ENCODE results near the gene OSBPL5. TPM values are rescaled to one million over a fixed set of nuclear protein-coding genes. Genes with fewer than 3 reads are reported as not detected.

The OSBPL5 gene
- total and polyA plus RNA-seq, 2 donors (not counting 1 experiment from before 2014, with no cell fraction given) = 12.4 to 49.0 TPM

GRCh38 chr11:3083321-3083720 lies 81.8 kb downstream of the OSBPL5 start:
- DNase-seq (ENCODE audit: low read depth in 2 of 2) = no peak
- Histone ChIP-seq H3K36me3 (ENCODE audit: control insufficient read depth, insufficient read depth, low read length) (peaks cover 4% of the 10 kb centered on the region), H3K9ac (ENCODE audit: insufficient read depth, low read length) (no peak overlapping the region), H3K4me1 (ENCODE audit: control insufficient read depth, extremely low read depth, insufficient read depth, low read length) (no peaks in the 10 kb centered on the region), H4K20me1 (ENCODE audit: control insufficient read depth, extremely low read depth, insufficient read depth, low read length) (no peaks in the 10 kb centered on the region), H3K27me3 (ENCODE audit: control insufficient read depth, insufficient read depth, low read length) (no peaks in the 10 kb centered on the region), H3K4me2 (ENCODE audit: extremely low read depth, insufficient read depth, low read length) (no peak overlapping the region), H3K79me2 (ENCODE audit: control insufficient read depth, insufficient read depth, low read length) (no peaks in the 10 kb centered on the region), H2AFZ (ENCODE audit: low read length) (no peak overlapping the region), H3K27ac (ENCODE audit: insufficient read depth, low read length) (no peak overlapping the region), H3K4me3 (replicated peaks in 1 of 4; ENCODE audit: control extremely low read depth in 1 of 4, insufficient read depth in 1 of 4, low read depth in 3 of 4, low read length in 4 of 4) (no peak overlapping the region), H3K9me3 (ENCODE audit: control insufficient read depth, insufficient read depth, low read depth, low read length) (no peaks in the 10 kb centered on the region)
- no peak for TF ChIP-seq EZH2 (IDR thresholded peaks at IDR 0.05; ENCODE audit: low read length, missing control alignments)
- TF ChIP-seq, protein P1, sequence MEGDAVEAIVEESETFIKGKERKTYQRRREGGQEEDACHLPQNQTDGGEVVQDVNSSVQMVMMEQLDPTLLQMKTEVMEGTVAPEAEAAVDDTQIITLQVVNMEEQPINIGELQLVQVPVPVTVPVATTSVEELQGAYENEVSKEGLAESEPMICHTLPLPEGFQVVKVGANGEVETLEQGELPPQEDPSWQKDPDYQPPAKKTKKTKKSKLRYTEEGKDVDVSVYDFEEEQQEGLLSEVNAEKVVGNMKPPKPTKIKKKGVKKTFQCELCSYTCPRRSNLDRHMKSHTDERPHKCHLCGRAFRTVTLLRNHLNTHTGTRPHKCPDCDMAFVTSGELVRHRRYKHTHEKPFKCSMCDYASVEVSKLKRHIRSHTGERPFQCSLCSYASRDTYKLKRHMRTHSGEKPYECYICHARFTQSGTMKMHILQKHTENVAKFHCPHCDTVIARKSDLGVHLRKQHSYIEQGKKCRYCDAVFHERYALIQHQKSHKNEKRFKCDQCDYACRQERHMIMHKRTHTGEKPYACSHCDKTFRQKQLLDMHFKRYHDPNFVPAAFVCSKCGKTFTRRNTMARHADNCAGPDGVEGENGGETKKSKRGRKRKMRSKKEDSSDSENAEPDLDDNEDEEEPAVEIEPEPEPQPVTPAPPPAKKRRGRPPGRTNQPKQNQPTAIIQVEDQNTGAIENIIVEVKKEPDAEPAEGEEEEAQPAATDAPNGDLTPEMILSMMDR (conservative IDR thresholded peaks at IDR 0.05 in 1 of 2, IDR thresholded peaks at IDR 0.05 in 1 of 2; ENCODE audit: low read depth in 1 of 2, low read length in 2 of 2) = no peak

DNA sequence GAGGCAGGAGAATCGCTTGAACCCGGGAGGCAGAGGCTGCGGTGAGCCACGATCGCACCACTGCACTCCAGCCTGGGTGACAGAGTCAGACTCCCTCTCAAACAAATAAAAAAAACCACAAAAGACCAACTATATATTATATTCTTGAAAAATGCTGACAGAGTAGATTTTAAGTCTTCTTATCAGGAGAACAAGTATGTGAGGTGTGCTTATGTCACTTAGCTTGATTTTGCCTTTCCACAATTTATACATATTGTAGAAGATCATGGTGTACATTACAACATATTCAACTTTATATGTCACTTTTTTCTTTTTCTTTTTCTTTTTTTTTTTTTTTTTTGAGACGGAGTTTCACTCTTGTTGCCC lies 83.7 kb downstream of the OSBPL5 start:
- DNase-seq (ENCODE audit: low read depth in 2 of 2) = no peak
- H3K27ac ChIP-seq (ENCODE audit: insufficient read depth, low read length) = no peak overlapping the region
- H4K20me1 ChIP-seq (ENCODE audit: control insufficient read depth, extremely low read depth, insufficient read depth, low read length) = no peaks in the 10 kb centered on the region
- no peak overlapping the region for H2AFZ ChIP-seq (ENCODE audit: low read length)
- no peak overlapping the region for H3K4me3 ChIP-seq (replicated peaks in 1 of 4; ENCODE audit: control extremely low read depth in 1 of 4, insufficient read depth in 1 of 4, low read depth in 3 of 4, low read length in 4 of 4)
- H3K4me2 ChIP-seq (ENCODE audit: extremely low read depth, insufficient read depth, low read length) = no peak overlapping the region
- no peaks in the 10 kb centered on the region for H3K9me3 ChIP-seq (ENCODE audit: control insufficient read depth, insufficient read depth, low read depth, low read length)
- no peak for TF ChIP-seq EZH2 (IDR thresholded peaks at IDR 0.05; ENCODE audit: low read length, missing control alignments)
- H3K9ac ChIP-seq (ENCODE audit: insufficient read depth, low read length) = no peak overlapping the region
- H3K4me1 ChIP-seq (ENCODE audit: control insufficient read depth, extremely low read depth, insufficient read depth, low read length) = no peaks in the 10 kb centered on the region
- no peaks in the 10 kb centered on the region for H3K36me3 ChIP-seq (ENCODE audit: control insufficient read depth, insufficient read depth, low read length)
- no peaks in the 10 kb centered on the region for H3K27me3 ChIP-seq (ENCODE audit: control insufficient read depth, insufficient read depth, low read length)
- no peaks in the 10 kb centered on the region for H3K79me2 ChIP-seq (ENCODE audit: control insufficient read depth, insufficient read depth, low read length)

DNA sequence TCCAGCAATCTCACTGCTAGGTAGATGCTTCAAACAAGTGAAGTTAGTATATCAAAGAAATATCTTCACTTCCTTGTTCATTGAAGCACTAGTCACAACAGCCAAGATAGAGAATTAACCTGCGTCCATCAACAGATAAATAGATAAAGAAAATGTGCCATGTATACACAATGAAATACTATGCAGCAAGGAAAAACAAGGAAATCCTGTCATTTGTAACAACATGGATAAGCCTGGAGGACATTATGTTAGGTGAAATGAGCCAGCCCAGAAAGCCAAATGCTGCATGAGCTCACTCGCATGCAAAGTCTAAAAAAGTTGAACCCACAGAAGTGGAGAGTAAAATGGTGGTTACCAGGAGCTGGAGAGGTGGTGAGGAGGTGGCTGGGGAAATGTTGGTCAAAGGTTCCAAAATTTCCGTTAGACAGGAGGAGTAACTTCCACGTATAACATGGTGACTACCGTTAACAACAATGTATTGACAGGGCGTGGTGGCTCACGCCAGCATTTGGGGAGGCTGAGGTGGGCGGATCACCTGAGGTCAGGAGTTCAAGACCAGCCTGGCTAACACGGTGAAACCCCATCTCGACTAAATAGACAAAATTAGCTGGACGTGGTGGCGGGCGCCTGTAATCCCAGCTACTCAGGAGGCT lies 84.3 kb downstream of the OSBPL5 start:
- Histone ChIP-seq H3K36me3 (ENCODE audit: control insufficient read depth, insufficient read depth, low read length) (no peaks in the 10 kb centered on the region), H4K20me1 (ENCODE audit: control insufficient read depth, extremely low read depth, insufficient read depth, low read length) (no peaks in the 10 kb centered on the region), H3K79me2 (ENCODE audit: control insufficient read depth, insufficient read depth, low read length) (no peaks in the 10 kb centered on the region), H2AFZ (ENCODE audit: low read length) (no peak overlapping the region), H3K27me3 (ENCODE audit: control insufficient read depth, insufficient read depth, low read length) (no peaks in the 10 kb centered on the region), H3K4me3 (replicated peaks in 1 of 4; ENCODE audit: control extremely low read depth in 1 of 4, insufficient read depth in 1 of 4, low read depth in 3 of 4, low read length in 4 of 4) (no peak overlapping the region), H3K9ac (ENCODE audit: insufficient read depth, low read length) (no peak overlapping the region), H3K4me2 (ENCODE audit: extremely low read depth, insufficient read depth, low read length) (no peak overlapping the region), H3K4me1 (ENCODE audit: control insufficient read depth, extremely low read depth, insufficient read depth, low read length) (no peaks in the 10 kb centered on the region), H3K9me3 (ENCODE audit: control insufficient read depth, insufficient read depth, low read depth, low read length) (no peaks in the 10 kb centered on the region), H3K27ac (ENCODE audit: insufficient read depth, low read length) (no peak overlapping the region)
- no peak for DNase-seq (ENCODE audit: low read depth in 2 of 2)
- TF ChIP-seq EZH2 (IDR thresholded peaks at IDR 0.05; ENCODE audit: low read length, missing control alignments) = no peak
- TF ChIP-seq, protein P1 (conservative IDR thresholded peaks at IDR 0.05 in 1 of 2, IDR thresholded peaks at IDR 0.05 in 1 of 2; ENCODE audit: low read depth in 1 of 2, low read length in 2 of 2) = no peak
